Activated T-cell treated with anti-CD3 and anti-CD28 coated beads for 4 hours (primary cell): ENCODE results near the gene ZNF618.
"Not testable (repeated sequence)": the region's sequence is repeated elsewhere in the genome, so short reads cannot be mapped to it uniquely, and the experiment has no call there.

Experiments used
- DNase-seq: peaks from one replicate; pipeline ENCODE4 v3.0.0-alpha.2; 2020

The ZNF618 gene

GRCh38 chr9:114028646-114029045, 152.5 kb downstream of the ZNF618 start:
- no peak for DNase-seq

GRCh38 chr9:114029311-114030170, 153.4 kb downstream of the ZNF618 start:
- no peak for DNase-seq

DNA sequence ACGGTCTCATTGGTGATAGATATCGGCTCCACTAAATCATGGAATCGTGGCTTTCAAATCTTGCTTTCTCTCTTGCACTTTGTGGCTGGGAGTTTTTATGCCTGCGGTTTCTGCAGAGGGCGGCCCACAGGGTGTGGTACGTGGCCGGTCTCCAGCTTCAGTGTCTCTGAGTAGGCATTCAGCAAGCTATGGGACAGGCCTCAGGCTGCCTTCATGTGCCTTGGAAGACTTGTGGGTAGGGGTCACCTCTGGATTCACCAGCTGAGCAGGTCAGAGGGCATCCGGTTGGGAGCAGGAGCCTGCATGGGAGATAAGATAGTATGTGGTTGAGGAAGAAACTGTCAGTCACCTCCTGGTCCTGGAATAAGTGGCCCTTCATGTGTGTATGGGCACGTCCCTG, 154.3 kb downstream of the ZNF618 start:
- DNase-seq: no peak

DNA sequence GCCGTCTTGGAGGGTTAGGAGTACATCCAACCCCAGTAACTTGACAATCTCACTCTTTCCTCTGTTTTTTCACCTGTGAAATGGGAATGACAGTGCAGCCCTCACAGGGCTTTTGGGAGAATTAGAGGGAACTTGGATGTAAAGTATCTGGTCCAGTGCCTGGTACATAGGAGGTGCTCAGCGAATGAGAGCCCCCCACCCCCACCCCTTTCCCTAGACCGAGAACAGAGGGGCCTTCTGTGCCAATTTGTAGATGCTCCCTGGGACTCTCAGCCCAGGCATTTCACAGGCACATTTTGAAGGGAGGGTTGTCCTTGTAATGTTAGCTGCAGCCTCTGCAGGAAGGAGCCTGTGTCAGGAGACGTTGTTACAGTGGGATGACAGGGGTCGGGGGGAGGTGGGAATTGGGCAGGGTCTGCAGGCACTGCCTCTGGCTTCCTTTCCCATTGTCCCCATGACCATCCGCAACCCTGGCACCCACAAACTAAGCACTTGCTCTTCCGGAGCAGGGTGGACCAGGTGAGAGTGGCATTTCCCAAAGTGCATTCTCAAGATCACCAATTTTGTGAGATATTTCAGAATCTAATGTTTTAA, 155.0 kb downstream of the ZNF618 start:
- no peak for DNase-seq

GRCh38 chr9:114031948-114032840, 156.1 kb downstream of the ZNF618 start:
- DNase-seq: no peak

DNA sequence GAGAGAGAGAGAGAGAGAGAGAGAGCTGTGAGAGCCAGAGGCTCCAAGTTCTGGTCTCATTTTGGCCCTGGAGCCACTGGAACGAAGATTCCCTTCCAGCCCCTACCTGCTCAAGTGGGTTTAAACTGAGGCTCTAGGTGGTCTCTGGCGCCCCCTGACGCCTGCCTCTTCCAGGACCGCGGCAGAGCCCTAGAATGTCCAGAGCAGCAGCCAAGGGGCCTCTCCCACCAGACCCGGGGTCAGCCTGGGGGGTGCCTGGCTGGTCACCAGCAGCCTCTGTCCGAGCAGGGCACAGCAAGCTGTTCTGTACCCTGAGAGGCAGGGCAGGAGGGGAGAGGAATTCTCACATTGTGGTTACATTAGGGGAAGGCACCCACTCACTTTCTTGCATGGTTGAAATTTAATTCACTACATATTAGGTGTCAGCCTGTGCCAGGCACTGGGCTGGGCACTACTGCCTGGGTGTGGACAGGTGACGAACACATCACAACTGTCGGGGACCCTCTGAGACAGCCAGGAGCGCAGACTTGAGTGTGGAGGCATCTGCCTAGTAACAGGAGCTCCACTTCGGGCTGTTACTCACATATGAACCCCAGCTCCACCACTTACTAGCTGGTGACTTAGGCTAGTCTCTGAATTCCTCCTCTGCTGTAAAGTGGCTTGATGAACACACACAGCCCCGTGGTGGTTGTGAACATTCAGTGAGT, 157.4 kb downstream of the ZNF618 start:
- DNase-seq: no peak

- no peak for DNase-seq
These were observed 158.1 kb downstream of the ZNF618 start for GRCh38 chr9:114034196-114034595.

GRCh38 chr9:114034661-114035062, 158.6 kb downstream of the ZNF618 start:
- no peak for DNase-seq

- DNase-seq: no peak
These were observed 159.2 kb downstream of the ZNF618 start for GRCh38 chr9:114035221-114035844.

- no peak for DNase-seq
These were observed 160.0 kb downstream of the ZNF618 start for GRCh38 chr9:114035845-114036801.

DNA sequence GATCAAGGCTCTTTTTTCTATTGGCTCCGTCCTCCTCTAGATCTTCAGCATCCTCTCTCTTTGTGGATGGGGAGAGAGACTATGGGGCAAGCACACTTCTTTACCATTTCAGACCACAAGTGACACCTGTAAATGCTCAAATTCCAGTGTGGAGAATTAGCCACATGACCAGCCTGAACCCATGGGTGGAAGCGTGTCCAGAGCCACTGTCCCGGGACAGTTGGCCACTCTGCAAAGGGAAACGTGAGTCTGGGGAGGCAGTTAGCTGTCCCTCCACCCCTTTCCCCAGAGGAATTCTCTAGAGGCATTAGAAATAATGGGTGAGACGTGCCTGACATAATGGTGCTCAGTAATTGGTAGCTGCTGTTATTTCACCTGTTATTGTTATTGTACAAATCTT, 161.1 kb downstream of the ZNF618 start:
- no peak for DNase-seq

DNA sequence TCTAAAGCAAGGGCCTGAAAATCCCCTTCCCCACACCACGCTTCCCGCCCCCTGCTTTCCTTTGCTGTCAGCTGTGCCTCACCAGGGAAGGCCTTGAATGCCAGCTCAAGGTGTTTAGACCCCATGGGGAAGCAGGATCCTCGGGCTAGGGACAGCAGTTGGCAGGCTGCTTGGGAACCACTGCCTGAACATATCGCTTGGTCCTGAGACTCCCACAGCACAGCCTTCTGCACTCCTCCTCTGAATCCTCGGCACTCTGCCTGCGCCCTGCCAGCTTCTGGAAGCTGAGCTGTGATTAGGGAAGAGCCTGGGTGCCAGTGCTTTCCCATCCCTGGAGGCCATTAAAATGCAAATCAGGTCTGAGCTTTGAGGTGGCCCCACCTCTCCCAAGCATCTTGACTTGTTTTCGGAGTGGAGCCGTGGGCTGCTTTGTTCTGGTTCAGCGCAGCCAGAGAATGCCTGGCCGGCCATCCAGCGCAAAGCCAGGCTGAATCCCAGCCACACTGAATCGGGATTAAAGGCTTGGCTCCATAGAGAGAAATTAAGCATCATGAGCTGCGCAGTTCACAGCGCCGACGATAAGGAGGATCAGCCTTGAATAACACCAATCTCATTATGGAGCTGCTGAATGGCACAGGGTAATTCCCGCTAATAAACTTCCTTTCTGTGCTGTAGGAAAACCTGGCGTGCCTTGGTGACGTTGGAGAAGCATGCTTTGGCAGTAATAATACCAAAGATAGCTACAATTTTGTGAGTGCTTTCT, 162.0 kb downstream of the ZNF618 start:
- DNase-seq: no peak

DNA sequence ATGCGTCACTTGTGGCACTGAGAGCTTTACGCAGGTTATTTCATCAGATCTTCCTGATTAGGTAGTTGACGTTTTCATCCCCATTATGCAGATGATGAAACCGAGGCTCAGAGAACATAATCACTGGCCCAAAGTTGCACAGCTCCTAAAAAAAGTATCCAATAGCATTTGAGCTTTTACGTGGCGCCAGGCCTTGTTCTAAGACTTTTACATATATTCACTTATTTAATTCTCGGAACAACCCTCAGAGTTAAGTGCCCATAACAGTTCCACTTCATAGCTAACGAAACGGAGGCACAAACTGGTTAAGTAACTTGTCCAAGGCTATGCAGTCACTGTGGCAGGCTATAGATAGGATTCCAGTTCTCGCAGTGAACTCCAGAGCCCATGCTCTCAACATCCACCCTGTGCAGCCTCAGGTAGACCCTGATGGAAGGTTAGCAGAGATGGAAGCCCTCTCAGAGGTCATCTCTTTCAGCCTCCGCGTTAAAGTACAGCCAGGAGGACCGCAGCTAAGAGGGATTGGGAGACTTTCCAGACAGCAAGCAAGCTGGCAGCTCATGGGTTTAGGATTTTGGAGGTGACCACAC, 162.7 kb downstream of the ZNF618 start:
- no peak for DNase-seq

GRCh38 chr9:114039484-114039883, 163.4 kb downstream of the ZNF618 start:
- DNase-seq: no peak

DNA sequence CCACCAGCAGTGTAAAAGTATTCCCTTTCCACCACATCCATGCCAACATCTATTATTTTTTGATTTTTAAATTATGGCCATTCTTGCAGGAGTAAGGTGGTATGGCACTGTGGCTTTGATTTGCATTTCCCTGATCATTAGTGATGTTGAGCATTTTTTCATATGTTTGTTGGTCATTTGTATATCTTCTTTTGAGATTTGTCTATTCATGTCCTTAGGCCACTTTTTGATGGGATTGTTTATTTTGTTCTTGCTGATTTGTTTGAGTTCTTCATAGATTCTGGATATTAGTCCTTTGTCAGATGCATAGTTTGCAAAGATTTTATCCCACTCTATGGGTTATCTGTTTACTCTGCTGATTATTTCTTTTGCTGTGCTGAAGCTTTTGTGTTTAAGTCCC, 167.6 kb downstream of the ZNF618 start:
- DNase-seq: not testable (repeated sequence)

DNA sequence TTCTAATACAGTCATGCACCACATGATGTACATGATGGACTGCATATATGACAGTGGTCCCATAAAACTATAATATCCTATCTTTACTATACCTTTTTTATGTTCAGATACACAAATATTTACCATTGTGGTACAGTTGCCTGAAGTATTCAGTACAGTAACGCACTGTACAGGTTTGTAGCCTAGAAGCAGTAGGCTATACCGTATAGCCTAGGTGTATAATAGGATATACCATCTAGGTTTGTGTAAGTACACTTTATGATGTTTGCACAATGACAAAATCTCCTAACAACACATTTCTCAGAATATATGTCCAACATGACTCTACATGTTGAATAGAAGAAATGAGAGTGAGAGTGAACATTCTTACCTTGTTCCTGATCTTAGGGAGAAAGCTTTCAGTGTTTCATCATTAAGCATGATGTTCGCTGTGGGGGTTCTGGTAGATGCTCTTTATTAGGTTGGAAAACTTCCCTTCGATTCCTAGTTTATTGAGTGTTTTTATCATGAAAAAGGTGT, 170.2 kb downstream of the ZNF618 start:
- no peak for DNase-seq

- no peak for DNase-seq
These were observed 170.8 kb downstream of the ZNF618 start for GRCh38 chr9:114046875-114047274.

- DNase-seq: no peak
These were observed 171.6 kb downstream of the ZNF618 start for GRCh38 chr9:114047717-114048116.

DNA sequence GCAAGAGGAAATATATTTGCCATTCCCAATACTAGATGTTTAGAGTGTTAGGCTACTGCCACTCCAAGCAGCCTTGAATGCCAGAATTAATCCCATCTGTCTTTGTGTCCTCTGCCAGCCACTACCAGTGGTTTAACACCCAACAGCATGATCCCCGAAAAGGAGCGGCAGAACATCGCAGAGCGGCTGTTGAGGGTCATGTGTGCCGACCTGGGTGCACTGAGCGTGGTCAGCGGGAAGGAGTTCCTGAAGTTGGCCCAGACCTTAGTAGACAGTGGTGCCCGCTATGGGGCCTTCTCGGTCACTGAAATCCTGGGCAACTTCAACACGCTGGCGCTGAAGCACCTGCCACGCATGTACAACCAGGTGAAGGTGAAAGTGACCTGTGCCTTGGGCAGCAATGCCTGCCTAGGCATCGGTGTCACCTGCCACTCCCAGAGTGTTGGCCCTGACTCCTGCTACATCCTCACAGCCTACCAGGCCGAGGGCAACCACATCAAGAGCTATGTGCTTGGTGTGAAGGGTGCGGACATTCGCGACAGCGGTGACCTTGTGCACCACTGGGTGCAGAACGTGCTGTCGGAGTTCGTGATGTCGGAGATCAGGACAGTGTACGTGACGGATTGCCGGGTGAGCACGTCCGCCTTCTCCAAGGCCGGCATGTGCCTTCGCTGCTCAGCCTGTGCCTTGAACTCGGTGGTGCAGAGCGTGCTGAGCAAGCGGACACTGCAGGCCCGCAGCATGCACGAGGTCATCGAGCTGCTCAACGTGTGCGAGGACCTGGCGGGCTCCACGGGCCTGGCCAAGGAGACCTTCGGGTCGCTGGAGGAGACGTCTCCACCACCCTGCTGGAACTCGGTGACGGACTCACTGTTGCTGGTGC, 172.7 kb downstream of the ZNF618 start:
- no peak for DNase-seq
